GM13977 (cell line): ENCODE data around the gene POLG.

Source experiments
- DNase-seq: peaks from one replicate; pipeline ENCODE4 v3.0.0; 2012; ENCODE audit warnings: low spot score
- CTCF ChIP-seq: IDR thresholded peaks from 2 replicates; pipeline ENCODE4 v1.5.1; 2012; ENCODE audit warnings: mild to moderate bottlenecking, control low read depth; ENCODE audit not compliant: insufficient read depth; ENCODE audit errors: extremely low read depth, missing control alignments
- in situ Hi-C: fragments of 300-500 bp; cut with MboI; formaldehyde crosslinking; loops from one replicate; pipeline ENCODE4 v1.12.0; 2022; ENCODE audit warnings: low sequenced_read_pairs, low pct_unique_long_range_greater_than_20kb, mixed read lengths, inconsistent platforms; ENCODE audit not compliant: unreplicated experiment

POLG gene

GRCh38 chr15:89349206-89349558 is 14.6 kb upstream of the POLG start:
- DNase-seq = no peak
- no peak for TF ChIP-seq CTCF
- in situ Hi-C loops = no loop called here

- no peak for TF ChIP-seq CTCF
- in situ Hi-C loops = no loop called here
- no peak for DNase-seq
These were observed 12.1 kb upstream of the POLG start for GRCh38 chr15:89346516-89347231.

GRCh38 chr15:89345248-89345647 is 10.6 kb upstream of the POLG start:
- in situ Hi-C loops = no loop called here
- DNase-seq = no peak
- no peak for TF ChIP-seq CTCF

GRCh38 chr15:89342840-89343239 is 8.2 kb upstream of the POLG start:
- in situ Hi-C loops = no loop called here
- no peak for TF ChIP-seq CTCF

GRCh38 chr15:89341316-89342005 is 6.8 kb upstream of the POLG start:
- no peak for TF ChIP-seq CTCF
- in situ Hi-C loops = no loop called here
- no peak for DNase-seq

More at GRCh38 chr15:89342840-89343239, 8.2 kb upstream of the POLG start:
- no peak for DNase-seq

DNA sequence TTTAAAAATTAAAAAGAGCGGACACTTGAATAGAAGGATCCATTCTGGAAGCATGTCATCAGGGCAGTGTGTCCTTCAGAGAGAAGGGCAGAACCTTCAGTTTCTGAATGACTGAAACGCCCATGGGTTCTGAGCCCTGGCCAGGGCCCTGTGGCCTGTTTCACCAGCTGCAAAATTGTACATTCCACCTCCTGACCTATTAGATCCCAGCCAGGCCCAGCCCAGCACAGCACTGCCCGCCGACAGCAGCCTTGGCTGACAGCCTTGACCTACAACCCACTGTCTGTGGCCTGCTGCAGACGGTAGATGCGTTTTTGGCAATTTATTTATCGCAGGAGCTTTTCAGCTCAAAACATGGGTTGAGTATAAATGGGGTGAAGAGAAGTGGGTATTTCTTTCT is 5.9 kb upstream of the POLG start:
- no peak for TF ChIP-seq CTCF
- in situ Hi-C loops = no loop called here
- DNase-seq = no peak
